Cardiac fibroblast (primary cell): ENCODE measurements around the gene EGFLAM.

Source experiments
- DNase-seq, 2 donors: peaks; one replicate each; pipeline versions ENCODE4 v3.0.0 to v3.0.0-alpha.2; 2010; ENCODE audit warnings: low read depth in 2 of 2
- H3K4me3 ChIP-seq, 2 donors: replicated peaks in 1 of 2; 1 replicate in 1 of 2; 2 replicates in 1 of 2; pipeline ENCODE4 v1.5.1; 2011; ENCODE audit warnings: low read depth in 2 of 2, low read length in 2 of 2, mild to moderate bottlenecking in 2 of 2, moderate library complexity in 1 of 2
- CTCF ChIP-seq: IDR thresholded peaks from one replicate; pipeline ENCODE4 v1.5.1; 2011; ENCODE audit warnings: low read depth, mild to moderate bottlenecking, low read length, inconsistent platforms

EGFLAM gene

GRCh38 chr5:38467353-38468040, 209.1 kb downstream of the EGFLAM start:
- TF ChIP-seq CTCF, result no peak
- H3K4me3 ChIP-seq, result no peak overlapping the region

DNA sequence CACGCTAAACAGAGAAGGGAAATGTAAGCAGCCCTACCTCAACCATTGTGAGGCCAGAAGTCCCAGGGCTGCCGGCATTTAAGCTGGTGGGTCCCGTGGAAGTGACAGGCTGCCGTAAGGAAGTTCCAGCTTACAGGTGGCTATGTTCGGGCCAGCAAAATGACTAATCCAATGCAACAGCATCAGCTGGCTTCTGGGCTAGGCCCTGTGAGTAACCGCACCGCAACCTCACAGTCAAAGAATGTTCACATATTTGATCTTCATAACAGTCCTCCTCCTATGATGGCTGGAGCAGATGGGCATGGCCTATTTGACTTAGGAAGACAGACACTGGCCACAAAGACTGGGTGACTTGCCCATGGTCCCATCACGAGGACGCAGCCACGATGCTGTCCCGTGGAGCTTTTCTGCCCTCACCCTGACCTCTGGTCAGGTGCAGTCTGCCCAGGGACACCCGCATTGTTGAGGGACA, 209.9 kb downstream of the EGFLAM start:
- no peak overlapping the region for H3K4me3 ChIP-seq
- peak; percentile 85 to 97 for DNase-seq
- TF ChIP-seq CTCF, result no peak

More at GRCh38 chr5:38467353-38468040, 209.1 kb downstream of the EGFLAM start:
- peak; percentile 59 to 96 for DNase-seq

DNA sequence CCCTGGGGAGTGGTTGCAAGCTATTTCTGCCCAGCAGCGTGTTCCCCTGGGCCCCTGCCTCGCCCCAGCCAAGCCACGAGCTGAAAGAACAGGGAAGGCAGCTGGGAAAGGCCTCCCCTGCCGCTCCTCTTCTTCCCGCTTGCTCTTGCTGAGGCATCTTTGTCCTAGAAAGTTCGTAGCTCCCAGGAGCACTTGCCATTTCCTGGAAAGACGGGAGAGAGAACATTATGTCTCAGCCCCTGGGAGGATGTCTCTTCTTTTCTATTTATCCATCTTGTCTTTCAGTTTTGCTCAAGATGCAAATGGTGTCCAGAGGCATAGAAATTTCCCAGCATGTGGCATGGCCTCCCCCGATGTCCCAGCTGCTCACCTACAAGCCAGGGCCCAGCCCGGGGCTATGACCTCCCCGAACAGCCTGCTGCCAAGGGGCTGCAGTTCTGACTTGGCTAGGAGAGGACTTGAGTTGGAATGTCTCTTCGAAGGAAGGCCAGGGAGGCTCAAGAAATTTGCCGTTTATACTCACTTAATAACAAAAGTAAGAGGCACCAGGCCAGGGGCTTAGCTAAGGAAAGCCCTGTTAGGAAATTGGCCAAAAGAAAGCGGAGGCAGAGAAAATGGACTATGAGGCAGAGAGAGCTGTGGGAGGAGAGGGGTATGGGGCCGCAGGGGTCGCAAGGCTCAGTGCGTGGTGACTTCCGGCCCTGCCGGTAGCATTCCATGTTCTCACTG, 210.8 kb downstream of the EGFLAM start:
- no peak for TF ChIP-seq CTCF
- no peak overlapping the region for H3K4me3 ChIP-seq
- peak; percentile 51 to 68 for DNase-seq

- TF ChIP-seq CTCF, result no peak
- no peak overlapping the region for H3K4me3 ChIP-seq
- DNase-seq, result no peak
Measured at GRCh38 chr5:38469707-38470267, 211.4 kb downstream of the EGFLAM start.

GRCh38 chr5:38471709-38472108, 213.3 kb downstream of the EGFLAM start:
- TF ChIP-seq CTCF, result no peak
- no peak overlapping the region for H3K4me3 ChIP-seq
- no peak for DNase-seq

DNA sequence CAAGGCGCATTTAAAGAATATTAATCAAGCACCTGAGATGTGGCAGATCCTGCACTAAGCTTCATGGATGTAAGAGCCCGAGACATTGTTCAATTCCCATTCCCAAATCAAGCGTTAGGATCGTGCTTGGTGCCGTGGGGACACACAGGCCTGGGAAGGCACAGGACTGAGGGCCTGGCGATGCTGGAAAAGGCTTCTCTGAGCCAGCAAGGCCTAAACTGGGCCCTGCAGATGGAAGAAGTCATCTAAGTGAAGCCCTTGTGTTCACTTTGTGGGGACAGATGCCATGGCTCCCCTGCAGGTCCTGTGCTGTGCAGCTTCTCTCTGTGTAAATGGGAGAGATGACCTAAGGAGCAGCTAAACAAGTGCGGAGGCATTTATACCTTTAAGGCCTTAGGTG, 214.2 kb downstream of the EGFLAM start:
- TF ChIP-seq CTCF, result no peak
- DNase-seq, result no peak
- no peak overlapping the region for H3K4me3 ChIP-seq
